Measurements from ENCODE around the gene PAX2. TPM values are rescaled to one million over a fixed set of nuclear protein-coding genes. Genes with fewer than 3 reads are reported as not detected.

PAX2 gene
- polyA plus RNA-seq, 2 donors: not detected

- Histone ChIP-seq H3K4me3 (ENCODE audit: low read depth in 1 of 2, low read length in 2 of 2) (no peak overlapping the region), H3K9me3 (ENCODE audit: control insufficient read depth in 2 of 2, insufficient read depth in 1 of 2, low read depth in 1 of 2, low read length in 1 of 2) (no peaks in the 10 kb centered on the region), H3K27ac (ENCODE audit: low read depth in 2 of 2, low read length in 1 of 2) (no peak overlapping the region), H3K27me3 (ENCODE audit: control insufficient read depth in 1 of 2, insufficient read depth in 2 of 2, low read length in 2 of 2) (peaks cover 0 to 10% of the 10 kb centered on the region in 2 donors), H3K36me3 (ENCODE audit: control insufficient read depth in 2 of 2, insufficient read depth in 2 of 2, low read length in 1 of 2) (no peaks in the 10 kb centered on the region), H3K4me1 (ENCODE audit: control insufficient read depth in 2 of 2, insufficient read depth in 2 of 2, low read length in 1 of 2) (no peaks in the 10 kb centered on the region)
- 58 to 68% methylated on average over 4 of the region's 4 CpGs for WGBS, 2 donors
Observed at GRCh38 chr10:100800931-100801330, 55.5 kb downstream of the PAX2 start.

DNA sequence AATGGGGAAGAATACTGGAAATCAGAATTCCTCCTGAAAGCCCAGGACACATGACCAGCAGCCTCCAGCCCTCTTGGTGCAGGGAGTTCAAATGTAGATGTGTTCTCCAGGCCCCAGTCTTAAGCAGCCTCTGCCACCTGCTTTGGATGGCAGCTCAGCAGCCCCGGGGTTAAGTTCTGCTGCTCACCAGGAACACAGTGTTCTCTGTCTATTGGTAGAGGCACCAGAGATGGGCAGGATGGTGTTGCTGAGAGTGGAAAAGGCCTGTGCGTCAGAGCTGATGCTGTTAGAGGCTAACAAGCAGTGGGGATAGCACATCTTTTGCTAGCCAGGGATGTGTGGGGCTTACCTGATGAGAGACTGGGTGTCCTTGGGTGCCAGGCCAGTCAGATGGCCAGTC lies 56.8 kb downstream of the PAX2 start:
- Histone ChIP-seq H3K27ac (ENCODE audit: low read depth in 2 of 2, low read length in 1 of 2) (no peak overlapping the region), H3K36me3 (ENCODE audit: control insufficient read depth in 2 of 2, insufficient read depth in 2 of 2, low read length in 1 of 2) (no peaks in the 10 kb centered on the region), H3K27me3 (ENCODE audit: control insufficient read depth in 1 of 2, insufficient read depth in 2 of 2, low read length in 2 of 2) (peaks cover 0 to 10% of the 10 kb centered on the region in 2 donors), H3K9me3 (ENCODE audit: control insufficient read depth in 2 of 2, insufficient read depth in 1 of 2, low read depth in 1 of 2, low read length in 1 of 2) (no peaks in the 10 kb centered on the region), H3K4me1 (ENCODE audit: control insufficient read depth in 2 of 2, insufficient read depth in 2 of 2, low read length in 1 of 2) (no peaks in the 10 kb centered on the region), H3K4me3 (ENCODE audit: low read depth in 1 of 2, low read length in 2 of 2) (no peak overlapping the region)
- WGBS, 2 donors: 63% methylated on average over 2 of the region's 2 CpGs

DNA sequence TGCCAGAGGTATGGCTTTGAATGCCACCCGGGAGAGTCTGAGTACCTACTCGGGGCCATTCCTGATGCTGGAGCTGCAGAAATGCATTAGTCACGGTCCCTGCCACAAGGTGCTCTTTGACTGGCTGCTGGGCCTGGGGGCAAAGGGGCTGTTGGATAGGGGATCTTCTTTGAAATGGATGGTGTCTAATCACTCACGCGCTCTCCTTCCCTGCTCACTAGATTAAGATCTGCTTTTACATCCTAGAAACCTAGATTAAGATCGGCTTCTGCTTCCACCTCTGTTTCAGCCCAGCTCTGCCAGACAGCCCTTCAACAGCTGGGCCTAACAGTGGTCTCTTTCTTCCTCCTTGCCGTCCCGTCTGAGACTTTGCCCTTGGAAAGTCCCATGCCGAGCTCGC lies 57.2 kb downstream of the PAX2 start:
- H3K27me3 ChIP-seq (ENCODE audit: control insufficient read depth in 1 of 2, insufficient read depth in 2 of 2, low read length in 2 of 2): peaks cover 0 to 10% of the 10 kb centered on the region in 2 donors
- 56 to 63% methylated on average over 10 of the region's 10 CpGs for WGBS, 2 donors

DNA sequence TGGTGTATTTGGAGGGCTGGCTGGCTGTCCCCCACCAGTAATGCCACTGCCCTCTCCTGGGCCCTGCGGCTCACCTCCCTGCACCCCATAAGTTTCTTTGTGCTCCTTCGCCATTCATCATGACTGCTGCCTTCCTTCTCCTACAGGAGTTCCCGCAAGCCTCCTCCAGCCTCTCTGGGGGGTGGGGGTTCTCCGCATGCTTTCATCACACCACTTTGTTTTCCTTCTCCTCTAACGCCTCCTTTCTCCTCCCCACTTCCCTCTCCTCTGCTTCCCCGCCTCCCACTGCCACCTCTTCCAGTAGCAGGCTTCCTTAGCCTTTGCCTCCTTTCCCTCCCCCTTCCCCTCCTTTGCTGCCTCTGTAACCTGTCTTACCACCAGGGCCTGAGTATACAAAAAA lies 58.1 kb downstream of the PAX2 start:
- H3K27me3 ChIP-seq (ENCODE audit: control insufficient read depth in 1 of 2, insufficient read depth in 2 of 2, low read length in 2 of 2): peaks cover 0 to 10% of the 10 kb centered on the region in 2 donors
- 40 to 46% methylated on average over 6 of the region's 6 CpGs for WGBS, 2 donors
- no peaks in the 10 kb centered on the region for H3K9me3 ChIP-seq (ENCODE audit: control insufficient read depth in 2 of 2, insufficient read depth in 1 of 2, low read depth in 1 of 2, low read length in 1 of 2)
- H3K4me3 ChIP-seq (ENCODE audit: low read depth in 1 of 2, low read length in 2 of 2): no peak overlapping the region
- H3K36me3 ChIP-seq (ENCODE audit: control insufficient read depth in 2 of 2, insufficient read depth in 2 of 2, low read length in 1 of 2): no peaks in the 10 kb centered on the region
- H3K27ac ChIP-seq (ENCODE audit: low read depth in 2 of 2, low read length in 1 of 2): no peak overlapping the region
- H3K4me1 ChIP-seq (ENCODE audit: control insufficient read depth in 2 of 2, insufficient read depth in 2 of 2, low read length in 1 of 2): no peaks in the 10 kb centered on the region

More for the DNA sequence above, 57.2 kb downstream of the PAX2 start:
- H3K36me3 ChIP-seq (ENCODE audit: control insufficient read depth in 2 of 2, insufficient read depth in 2 of 2, low read length in 1 of 2): no peaks in the 10 kb centered on the region
- no peak overlapping the region for H3K27ac ChIP-seq (ENCODE audit: low read depth in 2 of 2, low read length in 1 of 2)
- no peaks in the 10 kb centered on the region for H3K4me1 ChIP-seq (ENCODE audit: control insufficient read depth in 2 of 2, insufficient read depth in 2 of 2, low read length in 1 of 2)
- no peak overlapping the region for H3K4me3 ChIP-seq (ENCODE audit: low read depth in 1 of 2, low read length in 2 of 2)
- no peaks in the 10 kb centered on the region for H3K9me3 ChIP-seq (ENCODE audit: control insufficient read depth in 2 of 2, insufficient read depth in 1 of 2, low read depth in 1 of 2, low read length in 1 of 2)

- Histone ChIP-seq H3K27ac (ENCODE audit: low read depth in 2 of 2, low read length in 1 of 2) (no peak overlapping the region), H3K9me3 (ENCODE audit: control insufficient read depth in 2 of 2, insufficient read depth in 1 of 2, low read depth in 1 of 2, low read length in 1 of 2) (no peaks in the 10 kb centered on the region), H3K27me3 (ENCODE audit: control insufficient read depth in 1 of 2, insufficient read depth in 2 of 2, low read length in 2 of 2) (peaks cover 0 to 10% of the 10 kb centered on the region in 2 donors), H3K36me3 (ENCODE audit: control insufficient read depth in 2 of 2, insufficient read depth in 2 of 2, low read length in 1 of 2) (no peaks in the 10 kb centered on the region), H3K4me1 (ENCODE audit: control insufficient read depth in 2 of 2, insufficient read depth in 2 of 2, low read length in 1 of 2) (no peaks in the 10 kb centered on the region), H3K4me3 (ENCODE audit: low read depth in 1 of 2, low read length in 2 of 2) (no peak overlapping the region)
- 45 to 47% methylated on average over 7 of the region's 7 CpGs for WGBS, 2 donors
Observed at GRCh38 chr10:100803908-100804307, 58.5 kb downstream of the PAX2 start.

DNA sequence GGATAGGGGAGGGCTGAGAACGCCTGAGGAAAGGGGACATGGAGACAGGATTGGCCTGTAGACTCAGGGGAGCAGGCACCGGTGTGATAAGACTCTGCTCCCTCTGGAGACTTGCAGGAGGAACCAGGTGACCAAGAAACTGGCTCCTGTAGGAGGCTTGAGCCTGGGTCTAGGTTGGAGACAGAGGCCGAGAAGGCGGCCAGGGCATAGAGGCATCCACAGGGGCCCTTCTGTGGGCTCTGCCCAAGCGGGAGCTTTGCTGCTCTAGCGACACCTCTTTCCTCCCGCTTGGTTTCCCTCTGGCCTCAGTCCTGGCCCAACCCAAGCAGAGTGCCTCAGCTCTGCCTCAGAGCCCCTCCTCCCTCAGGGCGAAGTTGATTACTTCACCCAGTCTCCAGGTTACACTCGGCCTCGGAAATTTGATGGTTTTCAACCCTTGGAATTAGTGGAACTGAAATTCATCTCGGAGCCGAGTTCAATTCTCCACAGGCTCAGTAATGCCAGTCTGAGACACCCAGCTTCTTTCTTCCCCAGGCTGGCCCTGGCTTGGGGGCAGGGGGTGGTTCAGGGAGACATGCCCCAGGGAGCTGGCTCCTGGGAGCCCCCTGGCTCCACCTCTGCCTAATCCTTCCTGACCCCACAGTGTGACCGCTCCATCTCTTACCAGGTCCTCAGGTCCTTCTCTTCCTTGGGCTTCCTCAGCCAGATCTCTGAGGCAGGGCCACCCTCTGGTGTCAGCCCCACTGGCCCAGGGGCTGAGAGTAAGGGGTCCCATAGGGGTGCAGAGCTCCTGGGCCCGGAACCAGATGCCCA lies 60.4 kb downstream of the PAX2 start:
- Histone ChIP-seq H3K36me3 (ENCODE audit: control insufficient read depth in 2 of 2, insufficient read depth in 2 of 2, low read length in 1 of 2) (no peaks in the 10 kb centered on the region), H3K27ac (ENCODE audit: low read depth in 2 of 2, low read length in 1 of 2) (no peak overlapping the region), H3K4me1 (ENCODE audit: control insufficient read depth in 2 of 2, insufficient read depth in 2 of 2, low read length in 1 of 2) (no peaks in the 10 kb centered on the region), H3K27me3 (ENCODE audit: control insufficient read depth in 1 of 2, insufficient read depth in 2 of 2, low read length in 2 of 2) (peaks cover 0 to 10% of the 10 kb centered on the region in 2 donors), H3K9me3 (ENCODE audit: control insufficient read depth in 2 of 2, insufficient read depth in 1 of 2, low read depth in 1 of 2, low read length in 1 of 2) (no peaks in the 10 kb centered on the region), H3K4me3 (ENCODE audit: low read depth in 1 of 2, low read length in 2 of 2) (no peak overlapping the region)
- WGBS, 2 donors: 72 to 75% methylated on average over 14 of the region's 14 CpGs

DNA sequence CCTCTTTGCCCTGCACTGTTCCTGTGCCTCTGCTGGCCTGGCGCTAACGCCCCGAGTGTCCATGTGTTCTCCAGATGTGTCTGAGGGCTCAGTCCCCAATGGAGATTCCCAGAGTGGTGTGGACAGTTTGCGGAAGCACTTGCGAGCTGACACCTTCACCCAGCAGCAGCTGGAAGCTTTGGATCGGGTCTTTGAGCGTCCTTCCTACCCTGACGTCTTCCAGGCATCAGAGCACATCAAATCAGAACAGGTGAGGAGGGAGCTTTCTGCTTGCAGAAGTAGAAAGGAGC lies 60.9 kb downstream of the PAX2 start:
- Histone ChIP-seq H3K4me3 (ENCODE audit: low read depth in 1 of 2, low read length in 2 of 2) (no peak overlapping the region), H3K27me3 (ENCODE audit: control insufficient read depth in 1 of 2, insufficient read depth in 2 of 2, low read length in 2 of 2) (peaks cover 0 to 10% of the 10 kb centered on the region in 2 donors), H3K36me3 (ENCODE audit: control insufficient read depth in 2 of 2, insufficient read depth in 2 of 2, low read length in 1 of 2) (no peaks in the 10 kb centered on the region), H3K4me1 (ENCODE audit: control insufficient read depth in 2 of 2, insufficient read depth in 2 of 2, low read length in 1 of 2) (no peaks in the 10 kb centered on the region), H3K9me3 (ENCODE audit: control insufficient read depth in 2 of 2, insufficient read depth in 1 of 2, low read depth in 1 of 2, low read length in 1 of 2) (no peaks in the 10 kb centered on the region), H3K27ac (ENCODE audit: low read depth in 2 of 2, low read length in 1 of 2) (no peak overlapping the region)
- WGBS, 2 donors: 69 to 75% methylated on average over 8 of the region's 8 CpGs

GRCh38 chr10:100807241-100807951 lies 62.0 kb downstream of the PAX2 start:
- 48 to 57% methylated on average over 19 to 20 of the region's 20 CpGs for WGBS, 2 donors

DNA sequence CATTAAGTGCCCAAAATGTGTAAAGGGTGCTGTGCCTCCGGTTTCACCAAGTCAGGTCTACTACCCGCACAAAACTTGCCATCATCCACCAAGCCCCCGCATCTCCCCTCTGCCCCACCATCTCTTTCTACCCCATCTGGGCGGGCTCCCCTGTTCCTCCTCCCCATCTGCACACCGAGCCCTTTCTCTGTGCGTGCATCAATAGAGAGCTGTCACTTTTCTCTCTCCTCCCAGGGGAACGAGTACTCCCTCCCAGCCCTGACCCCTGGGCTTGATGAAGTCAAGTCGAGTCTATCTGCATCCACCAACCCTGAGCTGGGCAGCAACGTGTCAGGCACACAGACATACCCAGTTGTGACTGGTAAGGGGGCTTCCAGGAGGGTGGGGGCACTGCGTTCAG lies 63.5 kb downstream of the PAX2 start:
- Histone ChIP-seq H3K9me3 (ENCODE audit: control insufficient read depth in 2 of 2, insufficient read depth in 1 of 2, low read depth in 1 of 2, low read length in 1 of 2) (no peaks in the 10 kb centered on the region), H3K27me3 (ENCODE audit: control insufficient read depth in 1 of 2, insufficient read depth in 2 of 2, low read length in 2 of 2) (no peaks in the 10 kb centered on the region)
- 74 to 76% methylated on average over 10 of the region's 10 CpGs for WGBS, 2 donors

More at GRCh38 chr10:100807241-100807951, 62.0 kb downstream of the PAX2 start:
- Histone ChIP-seq H3K36me3 (ENCODE audit: control insufficient read depth in 2 of 2, insufficient read depth in 2 of 2, low read length in 1 of 2) (no peaks in the 10 kb centered on the region), H3K27me3 (ENCODE audit: control insufficient read depth in 1 of 2, insufficient read depth in 2 of 2, low read length in 2 of 2) (peaks cover 0 to 3% of the 10 kb centered on the region in 2 donors), H3K27ac (ENCODE audit: low read depth in 2 of 2, low read length in 1 of 2) (no peak overlapping the region), H3K4me1 (ENCODE audit: control insufficient read depth in 2 of 2, insufficient read depth in 2 of 2, low read length in 1 of 2) (no peaks in the 10 kb centered on the region), H3K4me3 (ENCODE audit: low read depth in 1 of 2, low read length in 2 of 2) (no peak overlapping the region), H3K9me3 (ENCODE audit: control insufficient read depth in 2 of 2, insufficient read depth in 1 of 2, low read depth in 1 of 2, low read length in 1 of 2) (no peaks in the 10 kb centered on the region)

More for the DNA sequence above, 63.5 kb downstream of the PAX2 start:
- Histone ChIP-seq H3K36me3 (ENCODE audit: control insufficient read depth in 2 of 2, insufficient read depth in 2 of 2, low read length in 1 of 2) (no peaks in the 10 kb centered on the region), H3K27ac (ENCODE audit: low read depth in 2 of 2, low read length in 1 of 2) (no peak overlapping the region), H3K4me1 (ENCODE audit: control insufficient read depth in 2 of 2, insufficient read depth in 2 of 2, low read length in 1 of 2) (no peaks in the 10 kb centered on the region), H3K4me3 (ENCODE audit: low read depth in 1 of 2, low read length in 2 of 2) (no peak overlapping the region)
